B cell (primary cell): Measurements from ENCODE around the gene SPAG6. TPM values are rescaled to one million over a fixed set of nuclear protein-coding genes. Genes with fewer than 3 reads are reported as not detected.

Source experiments
- ATAC-seq: fragments of 200-7000 bp; cut with Tn5 transposase; one replicate; pipeline ENCODE4 v1.10.0; 2021; ENCODE audit warnings: low read depth, mild to moderate bottlenecking, moderate number of reproducible peaks, moderate library complexity
- CTCF ChIA-PET: fragments of 350-600 bp; sonication (Branson Sonifier 250); formaldehyde crosslinking; loops from one replicate; lab custom pipeline; 2021; ENCODE audit warnings: antibody characterized with exemption, inconsistent platforms; lab: Charles Lee
- POLR2A ChIA-PET: fragments of 350-600 bp; sonication (Branson Sonifier 250); formaldehyde crosslinking; loops from one replicate; lab custom pipeline; 2021; ENCODE audit warnings: antibody characterized with exemption; lab: Charles Lee
- DNase-seq: peaks from one replicate; pipeline ENCODE4 v3.0.0; 2013
- H2AFZ ChIP-seq: 2 replicates; pipeline ENCODE4 v1.6.1; 2012; ENCODE audit warnings: mild to moderate bottlenecking, low read depth, low read length; ENCODE audit not compliant: insufficient read depth, poor library complexity, severe bottlenecking
- H3K27ac ChIP-seq, 2 donors: 1 replicate in 1 of 2; 2 replicates in 1 of 2; pipeline ENCODE4 v1.5.1; 2012 to 2013; ENCODE audit warnings: low read length in 2 of 2, mild to moderate bottlenecking in 2 of 2, moderate library complexity in 1 of 2
- H3K27me3 ChIP-seq, 4 experiments: fragments of 200-600 bp in 1 of 4; sonication (generic) in 1 of 4; replicated peaks in 1 of 4; 1 replicate in 2 of 4; 2 replicates in 2 of 4; pipeline versions ENCODE4 v1.6.1 to v1.7.0; 2013 to 2016; ENCODE audit warnings: low read length in 3 of 4, mild to moderate bottlenecking in 2 of 4, mixed read lengths in 1 of 4, moderate library complexity in 1 of 4; ENCODE audit not compliant: insufficient read depth in 4 of 4, control insufficient read depth in 3 of 4; ENCODE audit errors: control extremely low read depth in 1 of 4
- H3K36me3 ChIP-seq, 2 experiments: replicated peaks in 1 of 2; 1 replicate in 1 of 2; 2 replicates in 1 of 2; pipeline versions ENCODE4 v1.6.1 to v1.7.1; 2013; ENCODE audit warnings: low read length in 1 of 2; ENCODE audit not compliant: insufficient read depth in 2 of 2, control insufficient read depth in 1 of 2; ENCODE audit errors: control extremely low read depth in 1 of 2, extremely low read depth in 1 of 2
- H3K4me1 ChIP-seq, 2 donors: fragments of 200-600 bp in 1 of 2; sonication (generic) in 1 of 2; 1 replicate in 1 of 2; 2 replicates in 1 of 2; pipeline versions ENCODE4 v1.5.1 to v1.6.1; 2013 to 2017; ENCODE audit warnings: low read length in 2 of 2; ENCODE audit not compliant: control insufficient read depth in 2 of 2, insufficient read depth in 2 of 2
- H3K4me2 ChIP-seq: replicated peaks from 2 replicates; pipeline ENCODE3; 2012; ENCODE audit warnings: mild to moderate bottlenecking, low read depth, low read length; ENCODE audit not compliant: poor library complexity, severe bottlenecking
- H3K4me3 ChIP-seq, 5 experiments: fragments of 200-600 bp in 1 of 5; sonication (generic) in 1 of 5; 1 replicate in 3 of 5; 2 replicates in 2 of 5; pipeline versions ENCODE4 v1.5.1 to v1.7.0; 2011 to 2016; ENCODE audit warnings: low read length in 4 of 5, mild to moderate bottlenecking in 4 of 5, low read depth in 2 of 5, control low read depth in 1 of 5, moderate library complexity in 1 of 5; ENCODE audit not compliant: insufficient read depth in 1 of 5; ENCODE audit errors: control extremely low read depth in 1 of 5, extremely low read depth in 1 of 5
- H3K79me2 ChIP-seq: fragments of 200-600 bp; sonication (generic); one replicate; pipeline ENCODE4 v1.6.0; 2016; ENCODE audit warnings: low read length; ENCODE audit not compliant: control insufficient read depth, insufficient read depth
- H3K9ac ChIP-seq: fragments of 200-600 bp; sonication (generic); 2 replicates; pipeline ENCODE4 v1.6.1; 2017; ENCODE audit warnings: mild to moderate bottlenecking, low read length, moderate library complexity
- H3K9me3 ChIP-seq, 3 donors: one replicate each; pipeline versions ENCODE4 v1.6.1 to v1.7.1; 2013; ENCODE audit warnings: low read length in 2 of 3; ENCODE audit not compliant: control insufficient read depth in 2 of 3, insufficient read depth in 1 of 3; ENCODE audit errors: control extremely low read depth in 1 of 3
- H4K20me1 ChIP-seq: 2 replicates; pipeline ENCODE4 v1.6.0; 2012; ENCODE audit warnings: mild to moderate bottlenecking, low read length; ENCODE audit not compliant: insufficient read depth, control insufficient read depth, poor library complexity, severe bottlenecking
- H3K27ac Mint-ChIP-seq: one replicate; pipeline ENCODE4 v1.8.0; 2021; ENCODE audit warnings: mixed read lengths
- H3K27me3 Mint-ChIP-seq: one replicate; pipeline ENCODE4 v1.8.0; 2021; ENCODE audit warnings: mixed read lengths
- H3K4me1 Mint-ChIP-seq: one replicate; pipeline ENCODE4 v1.8.0; 2021; ENCODE audit warnings: mixed read lengths
- H3K4me3 Mint-ChIP-seq: one replicate; pipeline ENCODE4 v1.8.0; 2021; ENCODE audit warnings: mixed read lengths
- H3K9me3 Mint-ChIP-seq: one replicate; pipeline ENCODE4 v1.8.0; 2022; ENCODE audit warnings: mixed read lengths; ENCODE audit not compliant: insufficient read depth
- CTCF ChIP-seq: fragments of 200-600 bp; IDR thresholded peaks from one replicate; pipeline ENCODE4 v1.8.0; 2022; ENCODE audit warnings: antibody characterized with exemption, mild to moderate bottlenecking
- EZH2 ChIP-seq: IDR thresholded peaks from 2 replicates; pipeline ENCODE4 v1.6.1; 2012; ENCODE audit warnings: borderline replicate concordance, low read depth, mild to moderate bottlenecking, moderate library complexity, low read length; ENCODE audit not compliant: insufficient read depth, poor library complexity, severe bottlenecking
- WGBS: methylation state at CpG from one replicate; pipeline ENCODE4 v1.1.5; 2013; ENCODE audit warnings: missing lambda C conversion rate; ENCODE audit not compliant: insufficient coverage; 5-methylcytosine and 5-hydroxymethylcytosine counted together
- intact Hi-C: fragments of 100-400 bp; cut with micrococcal nuclease; formaldehyde crosslinking; loops from one replicate; pipeline ENCODE4 v1.10.0; 2022
- polyA plus RNA-seq: library from polyadenylated mRNA; depleted of rRNA; stranded (reverse); fragments of >200 nt; gene quantifications from 2 replicates; pipeline ENCODE4 v1.2.3, GENCODE V29; 2012
- total RNA-seq, 2 donors: library from RNA; stranded (reverse); fragments of 120-200 nt in 1 of 2; gene quantifications; 1 replicate in 1 of 2; 2 replicates in 1 of 2; pipeline versions ENCODE4 v1.2.3 to v1.2.4, GENCODE V29; 2013 to 2022

Gene SPAG6
- total and polyA plus RNA-seq, 2 donors (not counting 1 experiment from before 2014, with no cell fraction given): not detected

- H3K27me3 ChIP-seq: no peaks in the 10 kb centered on the region
- ATAC-seq: no peak
- no peaks in the 10 kb centered on the region for H4K20me1 ChIP-seq
- CTCF ChIA-PET: interaction anchor here (0.7 kb wide), 1 partner anchor 24 kb away, joined by 3 read pairs; no protein-coding TSS in a partner anchor
- Mint-ChIP-seq H3K4me3 (no peak overlapping the region), H3K9me3 (no peaks in the 10 kb centered on the region), H3K4me1 (peaks cover 28% of the 10 kb centered on the region), H3K27me3 (no peaks in the 10 kb centered on the region), H3K27ac (no peak overlapping the region)
- H3K9me3 ChIP-seq: peaks cover 0 to 3% (median 0%) of the 10 kb centered on the region in 3 donors
- H2AFZ ChIP-seq: no peak overlapping the region
- H3K79me2 ChIP-seq: no peaks in the 10 kb centered on the region
- no peaks in the 10 kb centered on the region for H3K36me3 ChIP-seq
- no peak overlapping the region for H3K4me3 ChIP-seq
- no peak overlapping the region for H3K9ac ChIP-seq
- no peak for DNase-seq
- no peak overlapping the region for H3K4me2 ChIP-seq
- TF ChIP-seq EZH2: no peak
- TF ChIP-seq CTCF: no peak
- POLR2A ChIA-PET: no interaction called here
- intact Hi-C loops: no loop called here
- H3K4me1 ChIP-seq: peaks cover 14% of the 10 kb centered on the region in 2 donors
- 88% methylated on average over 1 of the region's 6 CpGs for WGBS
- H3K27ac ChIP-seq: no peak overlapping the region
Measured at GRCh38 chr10:22460531-22461403, 115.5 kb downstream of the SPAG6 start.

GRCh38 chr10:22461891-22462290 is 116.6 kb downstream of the SPAG6 start:
- no CpG with 5 or more reads among the region's 2 CpGs for WGBS
- no peaks in the 10 kb centered on the region for H3K27me3 Mint-ChIP-seq
- POLR2A ChIA-PET: no interaction called here

More at GRCh38 chr10:22461891-22462290, 116.6 kb downstream of the SPAG6 start:
- no peak overlapping the region for H3K4me3 Mint-ChIP-seq
- no peak overlapping the region for H3K4me2 ChIP-seq
- intact Hi-C loops: no loop called here
- no peak for TF ChIP-seq CTCF
- TF ChIP-seq EZH2: no peak
- peaks cover 12 to 14% of the 10 kb centered on the region in 2 donors for H3K4me1 ChIP-seq
- no peak for ATAC-seq
- H2AFZ ChIP-seq: no peak overlapping the region
- no peak overlapping the region for H3K27ac Mint-ChIP-seq
- peaks cover 0 to 3% (median 0%) of the 10 kb centered on the region in 3 donors for H3K9me3 ChIP-seq
- H3K4me1 Mint-ChIP-seq: peaks cover 24% of the 10 kb centered on the region
- H3K27me3 ChIP-seq: no peaks in the 10 kb centered on the region
- H3K36me3 ChIP-seq: no peaks in the 10 kb centered on the region
- H3K9me3 Mint-ChIP-seq: no peaks in the 10 kb centered on the region
- no peak overlapping the region for H3K4me3 ChIP-seq
- no peak overlapping the region for H3K9ac ChIP-seq
- H4K20me1 ChIP-seq: no peaks in the 10 kb centered on the region
- no peak for DNase-seq
- CTCF ChIA-PET: no interaction called here
- no peaks in the 10 kb centered on the region for H3K79me2 ChIP-seq
- no peak overlapping the region for H3K27ac ChIP-seq
